Stomach (tissue), 9 donors: ENCODE data around the gene WDR49. TPM values are rescaled to one million over a fixed set of nuclear protein-coding genes. Genes with fewer than 3 reads are reported as not detected.

Experiments
- DNase-seq, 2 donors: peaks; one replicate each; pipeline versions ENCODE4 v3.0.0 to v3.0.0-alpha.2; 2013 to 2019
- H3K27ac ChIP-seq, 5 donors: fragments of 200-600 bp in 4 of 5; sonication (generic) in 4 of 5; one replicate each; pipeline ENCODE4 v1.5.1; 2013 to 2019; ENCODE audit warnings: mild to moderate bottlenecking in 1 of 5, moderate library complexity in 1 of 5
- H3K27me3 ChIP-seq, 3 donors: fragments of 200-600 bp; sonication (generic); one replicate each; pipeline ENCODE4 v1.5.1; 2017 to 2019; ENCODE audit warnings: mixed run types in 1 of 3
- H3K36me3 ChIP-seq, 4 donors: fragments of 200-600 bp; sonication (generic); 1 replicate in 3 of 4; 2 replicates in 1 of 4; pipeline ENCODE4 v1.5.1; 2016 to 2019
- H3K4me1 ChIP-seq, 4 donors: fragments of 200-600 bp; sonication (generic); one replicate each; pipeline ENCODE4 v1.5.1; 2016 to 2019
- H3K4me3 ChIP-seq, 4 donors: fragments of 200-600 bp; sonication (generic) in 3 of 4; one replicate each; pipeline ENCODE4 v1.5.1; 2016 to 2019; ENCODE audit warnings: mild to moderate bottlenecking in 1 of 4
- H3K9me3 ChIP-seq, 4 donors: fragments of 200-600 bp; sonication (generic); one replicate each; pipeline ENCODE4 v1.5.1; 2016 to 2019
- POLR2AphosphoS5 ChIP-seq, 3 donors: sonication (generic); formaldehyde crosslinking; IDR thresholded peaks; one replicate each; pipeline ENCODE4 v1.6.1; 2016; ENCODE audit warnings: antibody characterized with exemption in 3 of 3
- WGBS, 5 donors: extraction: QIAGEN DNeasy Blood & Tissue Kit in 3 of 5; methylation state at CpG; one replicate each; pipeline versions ENCODE4 v1.1.5 to v1.1.7; 2013 to 2018; 5-methylcytosine and 5-hydroxymethylcytosine counted together
- intact Hi-C: fragments of 100-400 bp; cut with DNase I; formaldehyde crosslinking; loops from one replicate; pipeline ENCODE4 v1.15.1; 2023; ENCODE audit warnings: low total_unique reads
- polyA plus RNA-seq, 3 donors: library from polyadenylated mRNA; stranded (reverse); fragments of 200-250 nt; gene quantifications; one replicate each; pipeline ENCODE4 v1.2.3, GENCODE V29; 2013
- small RNA-seq, 4 donors: library from RNA; depleted of rRNA; stranded (forward); fragments of <200 nt; gene quantifications; one replicate each; pipeline ENCODE3, GENCODE V24; 2016
- total RNA-seq, 5 donors: library from RNA; depleted of rRNA; stranded (reverse); fragments of >200 nt; gene quantifications; one replicate each; pipeline versions ENCODE4 v1.1.0 to v1.2.3, GENCODE V29; 2014 to 2016
- donor health status: healthy with polysubstance abuse.
- donor health status: Bipolar disorder and iron deficiency.
- donor health status: healthy.

Gene WDR49
- total and polyA plus RNA-seq, 8 donors: 0.33 to 2.2 (median 1.5) TPM; not detected in 5

DNA sequence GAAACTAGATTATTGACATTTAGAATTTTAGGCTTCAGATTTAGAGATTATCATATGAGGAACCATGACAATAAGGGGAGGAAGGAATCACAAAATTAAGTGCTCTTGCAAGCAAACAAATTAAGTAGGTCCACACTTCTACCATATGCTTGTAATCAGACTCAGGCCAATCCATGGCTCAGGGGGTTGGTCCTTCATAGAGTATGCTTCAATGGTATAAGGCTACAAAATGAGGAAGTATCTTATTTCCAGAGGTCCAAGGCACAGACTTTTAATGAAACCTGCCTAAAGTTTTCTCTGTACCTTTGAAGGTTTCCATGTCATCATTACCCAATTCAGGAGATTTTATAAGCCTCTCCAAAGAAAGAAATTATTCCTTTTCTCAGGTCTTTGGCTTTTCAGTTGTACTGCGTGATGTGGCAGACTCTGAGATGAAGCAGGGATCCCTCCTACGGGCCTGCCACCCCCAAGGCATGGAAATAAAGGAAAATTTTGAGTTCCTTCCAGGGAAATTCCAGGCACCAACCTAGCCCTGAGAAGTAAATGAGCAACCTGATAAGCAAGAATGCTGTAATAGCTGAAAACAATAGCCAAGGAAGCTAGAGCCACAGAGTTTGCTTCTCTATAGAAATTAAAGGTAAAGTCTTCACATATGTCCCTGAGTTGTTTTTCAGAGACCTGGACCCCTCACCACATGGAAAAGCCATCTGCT is 216.2 kb downstream of the WDR49 start:
- no peak for TF ChIP-seq POLR2AphosphoS5 (IDR thresholded peaks at IDR 0.05)
- Histone ChIP-seq H3K36me3 (no peaks in the 10 kb centered on the region), H3K4me1 (no peaks in the 10 kb centered on the region), H3K4me3 (no peak overlapping the region), H3K27me3 (no peaks in the 10 kb centered on the region), H3K9me3 (no peaks in the 10 kb centered on the region), H3K27ac (no peak overlapping the region)
- intact Hi-C loops: no loop called here
- no peak for DNase-seq
- 26 to 54% (median 43%) methylated on average over 2 of the region's 2 CpGs for WGBS, 5 donors

Small RNA genes within 50 kb of the gene (small RNA-seq; reads per million reads assigned to genes)
- gene HMGN1P8: 0 reads per million in 4 donors

Other genes starting within 250 kb of the WDR49 start
- gene SERPINI2, start 179.9 kb downstream of the WDR49 start, total RNA-seq: 1 to 10 TPM in 1 of 5 donors, not detected in 4; 1.3 TPM
- gene SERPINI2, start 179.9 kb downstream of the WDR49 start, polyA plus RNA-seq: 1 to 10 TPM in 2 of 3 donors, not detected in 1; 1.1 TPM
- 100 to 1,000 TPM in 2 of 5 donors, 10 to 100 TPM in 3; 30.9 to 213 (median 54.7) TPM for gene PDCD10, start 81.0 kb upstream of the WDR49 start, total RNA-seq
- gene PDCD10, start 81.0 kb upstream of the WDR49 start, polyA plus RNA-seq: 10 to 100 TPM; 33.8 to 77.9 (median 55.7) TPM
- 1 to 10 TPM in 2 of 5 donors, not detected in 3; 5.9 to 7.9 TPM for gene SERPINI1, start 81.8 kb upstream of the WDR49 start, total RNA-seq
- 1 to 10 TPM; 6.2 to 8.6 (median 6.4) TPM for gene SERPINI1, start 81.8 kb upstream of the WDR49 start, polyA plus RNA-seq